Choroid plexus epithelial cell (primary cell): ENCODE measurements around the gene RNF214.
"Not testable (repeated sequence)": the region's sequence is repeated elsewhere in the genome, so short reads cannot be mapped to it uniquely, and the experiment has no call there.

Experiments
- DNase-seq: peaks from one replicate; pipeline ENCODE4 v3.0.0-alpha.2; 2010; ENCODE audit warnings: low read depth
- H3K4me3 ChIP-seq: 2 replicates; pipeline ENCODE4 v1.5.1; 2011; ENCODE audit warnings: low read depth, mild to moderate bottlenecking, control low read depth, low read length, moderate library complexity
- TF ChIP-seq, protein P1 (sequence below): conservative IDR thresholded peaks from 2 replicates; pipeline ENCODE4 v1.5.1; 2011; ENCODE audit warnings: low read depth, mild to moderate bottlenecking, control low read depth, inconsistent platforms, low read length, moderate library complexity

The RNF214 gene

GRCh38 chr11:117265745-117266144 lies 33.3 kb downstream of the RNF214 start:
- DNase-seq, result no peak
- TF ChIP-seq, protein P1, sequence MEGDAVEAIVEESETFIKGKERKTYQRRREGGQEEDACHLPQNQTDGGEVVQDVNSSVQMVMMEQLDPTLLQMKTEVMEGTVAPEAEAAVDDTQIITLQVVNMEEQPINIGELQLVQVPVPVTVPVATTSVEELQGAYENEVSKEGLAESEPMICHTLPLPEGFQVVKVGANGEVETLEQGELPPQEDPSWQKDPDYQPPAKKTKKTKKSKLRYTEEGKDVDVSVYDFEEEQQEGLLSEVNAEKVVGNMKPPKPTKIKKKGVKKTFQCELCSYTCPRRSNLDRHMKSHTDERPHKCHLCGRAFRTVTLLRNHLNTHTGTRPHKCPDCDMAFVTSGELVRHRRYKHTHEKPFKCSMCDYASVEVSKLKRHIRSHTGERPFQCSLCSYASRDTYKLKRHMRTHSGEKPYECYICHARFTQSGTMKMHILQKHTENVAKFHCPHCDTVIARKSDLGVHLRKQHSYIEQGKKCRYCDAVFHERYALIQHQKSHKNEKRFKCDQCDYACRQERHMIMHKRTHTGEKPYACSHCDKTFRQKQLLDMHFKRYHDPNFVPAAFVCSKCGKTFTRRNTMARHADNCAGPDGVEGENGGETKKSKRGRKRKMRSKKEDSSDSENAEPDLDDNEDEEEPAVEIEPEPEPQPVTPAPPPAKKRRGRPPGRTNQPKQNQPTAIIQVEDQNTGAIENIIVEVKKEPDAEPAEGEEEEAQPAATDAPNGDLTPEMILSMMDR, result no peak
- no peak overlapping the region for H3K4me3 ChIP-seq

GRCh38 chr11:117269856-117270255 lies 37.4 kb downstream of the RNF214 start:
- TF ChIP-seq, protein P1, result no peak
- H3K4me3 ChIP-seq, result no peak overlapping the region
- no peak for DNase-seq

- TF ChIP-seq, protein P1, result no peak
- H3K4me3 ChIP-seq, result no peak overlapping the region
- DNase-seq, result no peak
These were observed 38.7 kb downstream of the RNF214 start for GRCh38 chr11:117271208-117271607.

DNA sequence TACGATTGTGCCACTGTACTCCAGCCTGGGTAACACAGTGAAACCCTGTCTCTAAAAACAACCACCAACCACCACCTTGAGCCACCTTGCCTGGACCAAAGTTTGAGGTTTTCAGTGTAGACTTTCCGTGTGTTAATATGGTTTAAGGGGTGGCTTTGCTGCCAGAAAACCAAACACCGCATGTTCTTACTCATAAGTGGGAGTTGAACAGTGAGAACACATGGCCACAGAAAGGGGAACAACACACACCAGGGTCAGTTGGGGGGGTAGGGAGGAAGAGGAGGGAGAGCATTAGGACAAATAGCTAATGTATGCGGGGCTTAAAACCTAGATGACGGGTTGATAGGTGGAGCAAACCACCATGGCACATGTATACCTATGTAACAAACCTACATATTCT lies 39.7 kb downstream of the RNF214 start:
- not testable (repeated sequence) for DNase-seq, H3K4me3 ChIP-seq

GRCh38 chr11:117273550-117274289 lies 41.2 kb downstream of the RNF214 start:
- H3K4me3 ChIP-seq, result peak overlapping the region; percentile 20
- TF ChIP-seq, protein P1, result no peak
- peak; percentile 92 for DNase-seq

GRCh38 chr11:117278347-117278746 lies 45.9 kb downstream of the RNF214 start:
- DNase-seq, result no peak
- TF ChIP-seq, protein P1, result no peak

GRCh38 chr11:117279711-117280376 lies 47.4 kb downstream of the RNF214 start:
- H3K4me3 ChIP-seq, result no peak overlapping the region
- TF ChIP-seq, protein P1, result no peak
- DNase-seq, result no peak

More at GRCh38 chr11:117278347-117278746, 45.9 kb downstream of the RNF214 start:
- H3K4me3 ChIP-seq, result no peak overlapping the region
